HEK293T (cell line): ENCODE measurements around the gene DCBLD1.
"Not testable (repeated sequence)": the region's sequence is repeated elsewhere in the genome, so short reads cannot be mapped to it uniquely, and the experiment has no call there.

Experiments used
- CTCF ChIA-PET: fragments of 350-600 bp; formaldehyde crosslinking; extraction: SDS; loops from one replicate; lab custom pipeline; 2021; ENCODE audit warnings: antibody characterized with exemption, inconsistent platforms; lab: Yijun Ruan, JAX
- POLR2A ChIA-PET: fragments of 350-600 bp; formaldehyde crosslinking; extraction: SDS; loops from one replicate; lab custom pipeline; 2020; ENCODE audit warnings: antibody characterized with exemption, inconsistent platforms; lab: Yijun Ruan, JAX
- DNase-seq: peaks from one replicate; pipeline ENCODE4 v3.0.0; 2012; ENCODE audit warnings: mixed read lengths; ENCODE audit errors: extremely low spot score
- ARNT ChIP-seq: fragments of 450-650 bp; IDR thresholded peaks from 2 replicates; pipeline ENCODE4 v1.6.1; 2017; ENCODE audit warnings: mild to moderate bottlenecking
- BHLHE40 ChIP-seq: fragments of 450-650 bp; IDR thresholded peaks from 2 replicates; pipeline ENCODE4 v1.6.1; 2016; ENCODE audit warnings: mild to moderate bottlenecking, moderate library complexity, borderline replicate concordance
- CTBP1 ChIP-seq: fragments of 450-650 bp; IDR thresholded peaks from 2 replicates; pipeline ENCODE4 v1.6.1; 2016; ENCODE audit warnings: borderline replicate concordance
- ELF4 ChIP-seq: fragments of 450-650 bp; IDR thresholded peaks from 2 replicates; pipeline ENCODE4 v1.6.1; 2017; ENCODE audit warnings: antibody characterized with exemption
- FOXA1 ChIP-seq: fragments of 450-650 bp; IDR thresholded peaks from 2 replicates; pipeline ENCODE4 v1.6.1; 2016; ENCODE audit warnings: mild to moderate bottlenecking
- FOXK2 ChIP-seq: fragments of 450-650 bp; IDR thresholded peaks from 2 replicates; pipeline ENCODE4 v1.6.1; 2016; ENCODE audit warnings: mild to moderate bottlenecking
- FOXM1 ChIP-seq: fragments of 450-650 bp; IDR thresholded peaks from 2 replicates; pipeline ENCODE4 v1.6.1; 2017; ENCODE audit warnings: mild to moderate bottlenecking, borderline replicate concordance
- HDGF ChIP-seq: fragments of 450-650 bp; IDR thresholded peaks from 2 replicates; pipeline ENCODE4 v1.6.1; 2017; ENCODE audit warnings: antibody characterized with exemption, borderline replicate concordance
- L3MBTL2 ChIP-seq: fragments of 450-650 bp; conservative IDR thresholded peaks from 2 replicates; pipeline ENCODE4 v1.6.1; 2016; ENCODE audit warnings: mild to moderate bottlenecking
- LEF1 ChIP-seq: fragments of 450-650 bp; IDR thresholded peaks from 2 replicates; pipeline ENCODE4 v1.6.1; 2017; ENCODE audit warnings: mild to moderate bottlenecking, borderline replicate concordance
- NFRKB ChIP-seq: fragments of 450-650 bp; IDR thresholded peaks from 2 replicates; pipeline ENCODE4 v1.6.1; 2016; ENCODE audit warnings: mild to moderate bottlenecking, moderate library complexity
- PKNOX1 ChIP-seq: fragments of 450-650 bp; IDR thresholded peaks from 2 replicates; pipeline ENCODE4 v1.6.1; 2016
- SP1 ChIP-seq: fragments of 450-650 bp; IDR thresholded peaks from 2 replicates; pipeline ENCODE4 v1.6.1; 2017
- SUZ12 ChIP-seq: fragments of 450-650 bp; IDR thresholded peaks from 2 replicates; pipeline ENCODE4 v1.6.1; 2016; ENCODE audit warnings: mild to moderate bottlenecking
- TARDBP ChIP-seq: fragments of 450-650 bp; IDR thresholded peaks from 2 replicates; pipeline ENCODE4 v1.6.1; 2016
- ZNF384 ChIP-seq: fragments of 450-650 bp; IDR thresholded peaks from 2 replicates; pipeline ENCODE4 v1.6.1; 2016

Gene DCBLD1

GRCh38 chr6:117512987-117513573, 30.6 kb downstream of the DCBLD1 start:
- ChIA-PET POLR2A (no interaction called here), CTCF (no interaction called here)
- TF ChIP-seq ARNT (no peak), SUZ12 (no peak), TARDBP (no peak), LEF1 (no peak), ZNF384 (no peak), HDGF (no peak), L3MBTL2 (no peak), CTBP1 (no peak), PKNOX1 (no peak), BHLHE40 (no peak), FOXA1 (no peak), FOXM1 (no peak), ELF4 (no peak), FOXK2 (no peak), SP1 (no peak)
- DNase-seq = no peak

- ChIA-PET CTCF (no interaction called here), POLR2A (no interaction called here)
- no peak for TF ChIP-seq ZNF384
- TF ChIP-seq HDGF = no peak
- TF ChIP-seq FOXK2 = no peak
- no peak for TF ChIP-seq SUZ12
- TF ChIP-seq FOXM1 = no peak
- no peak for TF ChIP-seq CTBP1
- no peak for TF ChIP-seq NFRKB
- TF ChIP-seq ELF4 = no peak
- no peak for TF ChIP-seq ARNT
- TF ChIP-seq BHLHE40 = no peak
- TF ChIP-seq TARDBP = no peak
- no peak for TF ChIP-seq PKNOX1
- TF ChIP-seq L3MBTL2 = no peak
- no peak for DNase-seq
Observed at GRCh38 chr6:117513778-117514365, 31.4 kb downstream of the DCBLD1 start.

- POLR2A ChIA-PET = no interaction called here
- TF ChIP-seq PKNOX1 = no peak
- TF ChIP-seq HDGF = no peak
- no peak for TF ChIP-seq L3MBTL2
- no peak for TF ChIP-seq ELF4
- TF ChIP-seq SP1 = no peak
- TF ChIP-seq ZNF384 = no peak
- TF ChIP-seq FOXK2 = no peak
- no peak for TF ChIP-seq FOXM1
- TF ChIP-seq FOXA1 = no peak
- no peak for TF ChIP-seq CTBP1
- no peak for TF ChIP-seq BHLHE40
- TF ChIP-seq SUZ12 = no peak
- TF ChIP-seq TARDBP = no peak
- no peak for TF ChIP-seq LEF1
- no peak for TF ChIP-seq ARNT
- TF ChIP-seq NFRKB = no peak
- DNase-seq = no peak
- CTCF ChIA-PET = interaction anchor here (0.7 kb wide), 1 partner anchor 41 kb away, joined by 3 read pairs; no protein-coding TSS in a partner anchor
Observed at GRCh38 chr6:117514655-117515054, 32.2 kb downstream of the DCBLD1 start.

GRCh38 chr6:117515326-117515725, 32.9 kb downstream of the DCBLD1 start:
- TF ChIP-seq LEF1 = no peak
- no peak for TF ChIP-seq SP1
- TF ChIP-seq PKNOX1 = no peak
- no peak for TF ChIP-seq SUZ12
- no peak for TF ChIP-seq BHLHE40
- no peak for TF ChIP-seq FOXM1
- no peak for TF ChIP-seq L3MBTL2
- TF ChIP-seq FOXA1 = no peak
- no peak for TF ChIP-seq HDGF
- TF ChIP-seq ARNT = no peak
- TF ChIP-seq ZNF384 = no peak
- POLR2A ChIA-PET = no interaction called here
- DNase-seq = no peak
- CTCF ChIA-PET = interaction anchor here (0.7 kb wide), 1 partner anchor 41 kb away, joined by 3 read pairs; no protein-coding TSS in a partner anchor

GRCh38 chr6:117517995-117518394, 35.5 kb downstream of the DCBLD1 start:
- CTCF ChIA-PET = not testable (repeated sequence)

GRCh38 chr6:117518870-117519269, 36.4 kb downstream of the DCBLD1 start:
- POLR2A ChIA-PET = no interaction called here
- TF ChIP-seq TARDBP (no peak), ARNT (no peak), ELF4 (no peak), BHLHE40 (no peak), LEF1 (no peak)
- CTCF ChIA-PET = interaction anchor here (0.6 kb wide), 1 partner anchor 37 kb away, joined by 3 read pairs; no protein-coding TSS in a partner anchor

More at GRCh38 chr6:117517995-117518394, 35.5 kb downstream of the DCBLD1 start:
- DNase-seq, POLR2A ChIA-PET: not testable (repeated sequence)

More at GRCh38 chr6:117518870-117519269, 36.4 kb downstream of the DCBLD1 start:
- no peak for DNase-seq
